ENCODE measurements around the gene LGALS9. TPM values are rescaled to one million over a fixed set of nuclear protein-coding genes. Genes with fewer than 3 reads are reported as not detected.

The LGALS9 gene
- total and polyA plus RNA-seq, 2 donors (not counting 1 experiment from before 2014, with no cell fraction given) = 65.9 to 197 TPM

GRCh38 chr17:27615121-27615520, 15.9 kb upstream of the LGALS9 start:
- POLR2A ChIA-PET = no interaction called here
- H3K9me3 ChIP-seq (ENCODE audit: control extremely low read depth in 1 of 3, control insufficient read depth in 2 of 3, insufficient read depth in 1 of 3, low read length in 2 of 3) = no peaks in the 10 kb centered on the region
- no peak overlapping the region for H3K27ac ChIP-seq (ENCODE audit: low read length in 2 of 2)
- H3K27me3 ChIP-seq (replicated peaks in 1 of 4; ENCODE audit: control extremely low read depth in 1 of 4, control insufficient read depth in 3 of 4, insufficient read depth in 4 of 4, low read length in 3 of 4) = no peaks in the 10 kb centered on the region
- no peaks in the 10 kb centered on the region for H3K9me3 Mint-ChIP-seq (ENCODE audit: insufficient read depth)
- CTCF ChIA-PET = interaction anchor here (3.0 to 4.2 kb wide), 2 partner anchors 13 to 36 kb away, joined by 14 to 36 read pairs; no protein-coding TSS in a partner anchor
- intact Hi-C loops (cut with micrococcal nuclease) = no loop called here
- no peak for ATAC-seq (ENCODE audit: low read depth)
- no peaks in the 10 kb centered on the region for H3K27me3 Mint-ChIP-seq
- no peaks in the 10 kb centered on the region for H3K4me1 ChIP-seq (ENCODE audit: control insufficient read depth in 2 of 2, insufficient read depth in 2 of 2, low read length in 2 of 2)
- TF ChIP-seq EZH2 (IDR thresholded peaks at IDR 0.05; ENCODE audit: borderline replicate concordance, insufficient read depth, low read depth, low read length, poor library complexity, severe bottlenecking) (no peak), CTCF (IDR thresholded peaks at IDR 0.05) (no peak)
- H3K9ac ChIP-seq (ENCODE audit: low read length) = no peak overlapping the region
- H3K79me2 ChIP-seq (ENCODE audit: control insufficient read depth, insufficient read depth, low read length) = no peaks in the 10 kb centered on the region
- no peaks in the 10 kb centered on the region for H4K20me1 ChIP-seq (ENCODE audit: control insufficient read depth, insufficient read depth, low read length, poor library complexity, severe bottlenecking)
- DNase-seq = no peak
- no peak overlapping the region for H3K4me2 ChIP-seq (replicated peaks; ENCODE audit: low read depth, low read length, poor library complexity, severe bottlenecking)
- H3K27ac Mint-ChIP-seq = no peak overlapping the region
- peaks cover 1 to 26% of the 10 kb centered on the region in 2 experiments for H3K36me3 ChIP-seq (replicated peaks in 1 of 2; ENCODE audit: control extremely low read depth in 1 of 2, control insufficient read depth in 1 of 2, extremely low read depth in 1 of 2, insufficient read depth in 2 of 2, low read length in 1 of 2)
- H3K4me1 Mint-ChIP-seq = no peaks in the 10 kb centered on the region
- no peak overlapping the region for H2AFZ ChIP-seq (ENCODE audit: insufficient read depth, low read depth, low read length, poor library complexity, severe bottlenecking)
- no CpG with 5 or more reads among the region's 1 CpG for WGBS (ENCODE audit: insufficient coverage)
- H3K4me3 Mint-ChIP-seq = no peak overlapping the region
- no peak overlapping the region for H3K4me3 ChIP-seq (ENCODE audit: control extremely low read depth in 1 of 5, extremely low read depth in 1 of 5, insufficient read depth in 1 of 5, low read depth in 2 of 5, low read length in 4 of 5)

GRCh38 chr17:27616414-27616813, 14.6 kb upstream of the LGALS9 start:
- H2AFZ ChIP-seq (ENCODE audit: insufficient read depth, low read depth, low read length, poor library complexity, severe bottlenecking) = no peak overlapping the region
- no peak overlapping the region for H3K9ac ChIP-seq (ENCODE audit: low read length)
- no peaks in the 10 kb centered on the region for H3K27me3 ChIP-seq (replicated peaks in 1 of 4; ENCODE audit: control extremely low read depth in 1 of 4, control insufficient read depth in 3 of 4, insufficient read depth in 4 of 4, low read length in 3 of 4)
- H3K36me3 ChIP-seq (replicated peaks in 1 of 2; ENCODE audit: control extremely low read depth in 1 of 2, control insufficient read depth in 1 of 2, extremely low read depth in 1 of 2, insufficient read depth in 2 of 2, low read length in 1 of 2) = peaks cover 0 to 30% of the 10 kb centered on the region in 2 experiments
- no peaks in the 10 kb centered on the region for H3K27me3 Mint-ChIP-seq
- H3K4me3 Mint-ChIP-seq = no peak overlapping the region
- ChIA-PET POLR2A (no interaction called here), CTCF (interaction anchor here (4.2 kb wide), 1 partner anchor 14 kb away, joined by 36 read pairs; no protein-coding TSS in a partner anchor)
- intact Hi-C loops (cut with micrococcal nuclease) = no loop called here
- ATAC-seq (ENCODE audit: low read depth) (no peak), DNase-seq (no peak)
- no peaks in the 10 kb centered on the region for H3K79me2 ChIP-seq (ENCODE audit: control insufficient read depth, insufficient read depth, low read length)
- no peak overlapping the region for H3K4me2 ChIP-seq (replicated peaks; ENCODE audit: low read depth, low read length, poor library complexity, severe bottlenecking)
- peaks cover 5 to 12% of the 10 kb centered on the region in 2 donors for H3K4me1 ChIP-seq (ENCODE audit: control insufficient read depth in 2 of 2, insufficient read depth in 2 of 2, low read length in 2 of 2)
- no peak overlapping the region for H3K4me3 ChIP-seq (ENCODE audit: control extremely low read depth in 1 of 5, extremely low read depth in 1 of 5, insufficient read depth in 1 of 5, low read depth in 2 of 5, low read length in 4 of 5)
- WGBS (ENCODE audit: insufficient coverage) = 66% methylated on average over 3 of the region's 4 CpGs
- no peak overlapping the region for H3K27ac Mint-ChIP-seq
- TF ChIP-seq CTCF (IDR thresholded peaks at IDR 0.05) (no peak), EZH2 (IDR thresholded peaks at IDR 0.05; ENCODE audit: borderline replicate concordance, insufficient read depth, low read depth, low read length, poor library complexity, severe bottlenecking) (no peak)
- no peaks in the 10 kb centered on the region for H3K9me3 Mint-ChIP-seq (ENCODE audit: insufficient read depth)
- H3K9me3 ChIP-seq (ENCODE audit: control extremely low read depth in 1 of 3, control insufficient read depth in 2 of 3, insufficient read depth in 1 of 3, low read length in 2 of 3) = no peaks in the 10 kb centered on the region
- H3K4me1 Mint-ChIP-seq = peaks cover 5% of the 10 kb centered on the region
- H4K20me1 ChIP-seq (ENCODE audit: control insufficient read depth, insufficient read depth, low read length, poor library complexity, severe bottlenecking) = no peaks in the 10 kb centered on the region
- H3K27ac ChIP-seq (ENCODE audit: low read length in 2 of 2) = no peak overlapping the region
